Measurements from ENCODE around the gene CP.
"Not testable (repeated sequence)": the region's sequence is repeated elsewhere in the genome, so short reads cannot be mapped to it uniquely, and the experiment has no call there.

CP gene

GRCh38 chr3:149226776-149227175, 5.1 kb upstream of the CP start:
- DNase-seq, result no peak

DNA sequence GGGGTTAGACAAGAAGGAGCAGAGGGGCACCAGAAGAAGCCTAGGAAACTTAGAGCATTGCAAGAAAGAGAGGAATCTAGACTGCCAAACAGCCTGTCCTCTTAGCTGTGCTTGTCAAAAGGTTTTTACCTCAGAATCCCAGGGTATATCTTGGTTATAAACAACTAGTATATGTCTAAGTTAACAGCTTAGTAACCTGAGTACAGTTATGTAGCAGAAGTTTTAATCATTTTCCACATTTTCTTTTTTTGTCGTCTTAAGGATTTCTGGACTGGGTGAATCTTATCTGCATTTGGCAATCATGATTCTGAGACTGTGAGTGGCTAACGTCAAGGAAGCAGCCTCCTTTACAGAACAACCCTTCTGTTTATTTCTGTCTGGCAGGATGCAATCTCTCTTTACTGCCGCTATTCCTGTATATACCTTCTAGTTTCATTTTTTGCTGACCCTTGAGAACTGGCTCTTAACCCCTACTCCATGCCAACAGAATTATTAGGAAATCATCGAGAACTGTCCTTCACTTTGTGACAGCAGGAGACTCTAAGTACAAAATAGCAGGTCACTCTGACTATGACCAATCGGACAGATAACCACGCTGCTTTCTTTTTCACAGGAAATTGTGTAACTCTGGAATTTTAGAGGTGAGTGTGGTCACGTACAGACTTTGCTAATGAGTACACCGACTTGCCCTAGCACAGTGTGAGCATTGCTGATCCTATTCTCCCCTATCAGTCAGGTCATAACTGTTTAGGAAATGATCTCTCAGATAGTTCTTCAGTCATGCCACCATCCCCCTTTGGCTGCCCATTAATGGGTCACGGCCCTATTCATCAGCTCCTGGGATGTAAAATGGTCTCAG, 3.3 kb upstream of the CP start:
- DNase-seq, result peak; percentile 39

DNA sequence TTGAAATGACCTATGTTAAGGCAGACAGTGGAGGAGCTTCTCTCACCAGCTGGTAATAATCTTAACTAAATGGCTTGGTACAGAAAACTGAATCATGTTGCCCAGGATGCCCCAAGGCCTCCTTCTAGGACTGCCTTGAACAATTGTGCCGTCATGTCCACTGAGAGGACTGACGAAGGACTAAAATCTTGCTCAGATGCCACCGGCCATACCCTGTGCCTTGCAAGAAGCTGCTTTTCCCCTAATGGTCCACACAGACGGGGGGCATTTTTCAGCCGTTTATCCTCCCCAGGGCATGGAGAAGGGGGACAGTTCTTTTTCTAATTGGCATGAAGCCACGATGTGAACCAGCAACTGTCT, 1.8 kb upstream of the CP start:
- DNase-seq, result no peak

GRCh38 chr3:149219380-149220121, 2.1 kb downstream of the CP start:
- not testable (repeated sequence) for DNase-seq

GRCh38 chr3:149217347-149217746, 4.3 kb downstream of the CP start:
- DNase-seq, result no peak

- peak; percentile 29 for DNase-seq
Measured at GRCh38 chr3:149216193-149216869, 5.3 kb downstream of the CP start.

DNA sequence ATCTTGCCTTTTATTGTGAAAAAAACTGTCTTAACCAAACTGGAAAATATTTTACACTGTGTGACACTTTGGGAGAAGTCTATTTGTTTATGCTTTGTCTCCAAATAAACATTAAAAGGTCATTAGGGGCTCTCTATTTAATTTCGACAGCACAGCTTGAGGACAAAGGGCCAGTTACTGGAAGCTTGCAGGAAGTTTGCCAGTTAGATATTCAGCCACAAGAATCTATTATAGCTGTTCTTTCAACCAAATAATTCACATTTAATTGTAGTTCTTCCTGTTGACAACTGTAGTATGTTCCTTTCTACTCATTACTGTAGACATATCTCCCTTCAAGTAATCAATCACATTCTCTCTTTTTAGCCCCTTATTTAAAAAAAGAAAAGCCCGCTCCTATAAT, 6.1 kb downstream of the CP start:
- peak; percentile 79 for DNase-seq

DNA sequence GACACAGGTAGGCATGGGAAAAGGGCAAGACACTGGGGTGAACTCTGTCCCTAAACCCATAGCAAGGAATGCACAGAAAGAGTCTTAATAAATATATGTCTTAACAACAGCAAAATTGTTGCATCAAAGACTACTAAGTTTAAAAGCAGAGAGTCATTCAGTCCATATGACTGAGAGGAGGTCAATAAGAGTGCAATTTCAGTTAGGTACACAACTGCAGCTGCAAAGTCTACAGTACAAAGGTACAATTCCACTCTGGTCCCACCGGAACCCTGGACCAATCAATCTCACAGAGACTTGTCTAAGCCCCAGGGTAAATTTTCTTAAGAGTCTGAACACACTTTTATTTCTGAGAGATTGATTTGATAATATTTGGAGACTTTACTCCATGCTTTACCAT, 6.9 kb downstream of the CP start:
- peak; percentile 47 for DNase-seq

DNA sequence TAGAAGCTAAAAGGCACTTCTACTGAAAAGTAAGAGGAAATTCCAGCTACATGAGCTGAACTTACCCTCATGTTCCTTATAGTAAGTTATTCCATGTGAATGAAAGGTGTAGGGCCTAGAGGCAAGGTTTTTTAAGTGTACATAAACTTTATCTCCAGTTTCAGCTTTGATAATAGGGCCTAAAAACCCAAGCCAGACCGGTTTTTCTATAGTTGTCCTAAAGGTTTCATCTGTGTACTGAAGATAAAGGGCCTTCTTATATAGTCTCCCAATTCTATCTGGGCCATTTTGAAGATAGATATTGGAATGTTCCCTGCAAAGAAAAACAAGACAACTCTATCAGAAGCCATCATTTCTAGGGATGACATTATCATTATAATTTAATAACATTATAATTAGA, 9.2 kb downstream of the CP start:
- no peak for DNase-seq

GRCh38 chr3:149209431-149209830, 12.2 kb downstream of the CP start:
- no peak for DNase-seq

- DNase-seq, result no peak
Measured at GRCh38 chr3:149207475-149207874, 14.2 kb downstream of the CP start.

DNA sequence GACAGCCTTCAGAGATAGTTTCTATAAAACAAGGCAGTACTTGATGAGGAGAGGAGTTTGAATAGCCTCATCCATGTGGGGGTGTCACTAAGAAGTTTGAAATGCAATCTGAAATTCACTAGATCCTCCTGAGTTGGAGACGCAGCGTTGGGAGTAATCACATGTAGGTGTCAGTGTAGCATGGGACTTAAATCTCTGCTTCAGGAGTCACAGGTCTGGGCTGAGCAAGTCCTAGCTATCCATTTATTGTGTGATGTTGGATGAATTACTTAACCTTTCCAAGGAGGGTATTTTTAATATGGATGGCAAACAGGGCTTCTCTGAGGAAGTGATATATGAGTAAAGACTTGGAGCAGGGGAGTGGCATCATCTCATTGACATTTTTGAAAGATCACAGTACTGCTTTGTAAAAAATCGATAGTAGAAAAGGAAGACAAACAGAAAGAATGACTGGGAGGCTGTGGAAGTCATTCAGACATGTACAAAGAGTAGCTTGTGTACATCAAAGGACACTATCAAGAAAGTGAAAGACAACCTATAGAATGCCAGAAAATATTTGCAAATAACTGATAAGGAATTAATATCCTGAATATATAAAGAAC, 17.1 kb downstream of the CP start:
- DNase-seq, result no peak

DNA sequence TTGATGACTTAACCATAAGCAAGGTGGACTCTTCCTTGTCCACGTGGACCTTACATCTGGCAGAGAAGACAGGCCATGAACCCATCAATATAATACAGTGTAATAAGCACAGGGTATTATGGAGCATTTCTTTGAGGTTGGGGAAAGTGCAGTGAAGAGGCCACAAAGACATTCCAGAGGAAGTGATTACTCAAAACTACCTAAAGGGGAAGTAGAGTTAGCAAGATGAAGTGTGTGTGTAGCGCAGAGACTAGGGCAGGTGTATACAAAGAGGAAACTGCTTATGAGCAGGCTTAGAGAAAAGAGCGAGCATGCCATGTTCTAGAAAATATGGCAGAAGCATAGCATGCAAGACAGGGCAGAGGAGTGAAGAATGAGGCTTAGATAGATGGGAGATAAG, 17.9 kb downstream of the CP start:
- DNase-seq, result no peak

DNA sequence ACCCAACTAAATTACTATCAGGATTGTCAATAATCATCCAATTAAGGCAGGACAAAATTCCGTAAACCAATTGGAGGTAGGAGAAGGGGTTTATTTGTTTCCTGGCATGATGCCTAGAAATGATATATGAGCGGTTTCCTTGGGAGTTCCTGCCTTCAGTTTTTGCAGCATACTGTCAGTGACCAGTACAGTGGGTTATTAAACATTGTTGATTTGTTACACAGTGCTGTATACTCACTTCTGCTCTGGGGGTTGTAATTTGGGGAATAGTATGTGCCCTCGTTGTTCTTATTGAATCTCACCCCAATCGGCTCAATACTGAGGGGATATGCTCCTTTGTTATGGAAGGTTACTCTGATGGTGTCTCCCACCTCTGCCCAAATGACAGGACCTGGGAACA, 22.2 kb downstream of the CP start:
- peak; percentile 28 for DNase-seq

DNA sequence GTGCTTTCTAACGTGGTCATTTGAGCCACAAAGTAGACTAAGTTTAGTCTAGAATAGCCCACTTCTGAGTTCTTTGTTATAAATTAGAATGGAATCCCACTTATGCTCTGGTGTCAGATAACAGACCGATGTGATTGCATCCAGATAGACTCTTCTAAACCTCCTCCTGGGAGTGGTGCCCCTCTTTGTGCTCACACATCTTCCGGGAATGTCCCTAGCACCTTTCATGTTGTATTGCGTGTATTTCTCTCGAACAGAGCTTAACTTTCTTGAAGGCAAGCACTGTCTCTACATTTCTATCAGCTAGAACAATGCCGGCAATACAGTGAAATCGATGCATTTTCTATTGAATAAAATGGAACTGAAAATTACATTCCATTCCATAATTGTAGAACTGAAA, 23.0 kb downstream of the CP start:
- no peak for DNase-seq

DNA sequence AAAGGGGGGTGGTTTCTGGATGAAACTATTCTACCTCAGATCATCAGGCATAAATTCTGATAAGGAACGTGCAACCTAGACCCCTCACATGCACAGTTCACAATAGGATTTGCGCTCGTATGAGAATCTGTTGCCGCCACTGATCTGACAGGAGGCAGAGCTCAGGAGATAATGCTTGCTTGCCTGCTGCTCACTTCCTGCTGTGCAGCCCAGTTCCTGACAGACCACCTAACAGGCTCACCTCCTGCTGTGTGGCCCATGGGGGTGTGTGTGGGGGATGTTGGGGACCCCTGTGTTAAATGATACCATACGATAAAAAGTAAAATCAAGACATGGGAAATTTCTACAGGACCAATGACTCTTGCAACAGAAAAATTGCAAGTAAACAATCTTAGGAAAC, 24.0 kb downstream of the CP start:
- DNase-seq, result no peak

DNA sequence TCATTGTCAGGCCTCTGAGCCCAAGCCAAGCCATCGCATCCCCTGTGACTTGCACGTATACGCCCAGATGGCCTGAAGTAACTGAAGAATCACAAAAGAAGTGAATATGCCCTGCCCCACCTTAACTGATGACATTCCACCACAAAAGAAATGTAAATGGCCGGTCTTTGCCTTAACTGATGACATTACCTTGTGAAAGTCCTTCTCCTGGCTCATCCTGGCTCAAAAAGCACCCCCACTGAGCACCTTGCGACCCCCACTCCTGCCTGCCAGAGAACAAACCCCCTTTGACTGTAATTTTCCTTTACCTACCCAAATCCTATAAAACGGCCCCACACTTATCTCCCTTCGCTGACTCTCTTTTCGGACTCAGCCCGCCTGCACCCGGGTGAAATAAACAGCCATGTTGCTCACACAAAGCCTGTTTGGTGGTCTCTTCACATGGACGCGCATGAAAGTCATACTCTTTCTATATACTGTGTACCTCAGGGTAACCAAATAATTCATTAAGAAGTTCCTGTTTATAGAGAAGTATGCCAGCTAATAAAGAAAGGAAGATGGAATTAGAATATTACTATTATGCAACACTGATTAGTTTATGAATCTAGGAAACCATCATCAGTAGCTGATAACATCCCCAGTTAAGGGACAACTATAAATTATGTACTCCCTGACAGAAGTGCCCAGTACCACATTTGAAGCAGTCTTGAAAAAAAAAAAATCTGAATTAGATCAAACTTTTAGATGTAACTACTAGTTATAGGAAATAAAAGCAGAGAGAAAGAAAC, 24.6 kb downstream of the CP start:
- not testable (repeated sequence) for DNase-seq

DNA sequence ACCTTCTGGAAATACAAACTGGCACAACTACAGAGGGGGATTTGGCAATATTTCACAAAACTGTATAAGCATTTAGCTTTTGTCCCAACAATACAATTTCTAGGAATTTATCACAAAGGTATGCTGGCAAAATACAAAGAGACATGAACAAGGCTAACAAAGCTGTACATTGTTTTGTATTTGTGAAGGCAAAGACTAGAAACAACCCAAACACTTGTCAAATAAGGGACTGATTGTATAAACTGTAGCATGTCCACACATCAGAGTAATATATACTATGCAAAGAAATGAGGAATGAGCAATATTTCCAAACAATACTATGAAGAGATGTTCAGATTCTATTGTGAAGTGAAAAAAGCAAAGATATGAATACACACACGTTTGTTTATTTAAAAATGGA, 26.4 kb downstream of the CP start:
- DNase-seq, result no peak

GRCh38 chr3:149188494-149188893, 33.1 kb downstream of the CP start:
- DNase-seq, result peak; percentile 49

- no peak for DNase-seq
Measured at GRCh38 chr3:149186721-149187120, 34.9 kb downstream of the CP start.

DNA sequence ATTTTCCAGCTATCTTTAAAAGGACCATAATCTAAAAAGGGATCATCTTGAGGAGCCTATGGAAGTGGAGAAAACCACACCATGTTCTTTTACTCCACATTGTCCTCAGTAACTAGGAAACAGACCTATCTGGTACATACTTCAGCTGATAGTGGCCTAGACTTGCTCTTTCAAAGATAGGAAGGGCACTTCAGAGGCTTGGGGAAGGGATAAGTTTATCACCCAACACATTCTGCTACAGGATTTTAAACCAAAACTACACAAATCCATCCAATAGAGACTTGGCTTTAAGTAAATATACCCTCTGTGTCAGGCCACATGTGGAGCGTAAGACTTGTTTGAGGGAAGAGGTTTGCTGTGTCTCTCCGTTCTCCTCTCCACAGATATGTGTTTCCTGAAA, 35.4 kb downstream of the CP start:
- no peak for DNase-seq

GRCh38 chr3:149181182-149181581, 40.4 kb downstream of the CP start:
- DNase-seq, result no peak
